PFSK-1 (cell line): Measurements from ENCODE around the gene IRAK1.

Source experiments
- FOXP2 ChIP-seq: optimal IDR thresholded peaks from 2 replicates; pipeline ENCODE3; 2011; ENCODE audit warnings: borderline replicate concordance, control low read depth, inconsistent platforms; ENCODE audit not compliant: insufficient read depth; ENCODE audit errors: extremely low read length, extremely low read depth
- POLR2AphosphoS5 ChIP-seq: IDR thresholded peaks from 2 replicates; pipeline ENCODE4 v1.6.1; 2012; ENCODE audit warnings: low read depth, mild to moderate bottlenecking, control low read depth, low read length, moderate library complexity
- REST ChIP-seq, 2 experiments: IDR thresholded peaks; 2 replicates each; pipeline versions ENCODE4 v1.6.1 to v1.8.0; 2011 to 2012; ENCODE audit warnings: low read depth in 2 of 2, low read length in 2 of 2, control low read depth in 1 of 2, inconsistent platforms in 1 of 2, mild to moderate bottlenecking in 1 of 2, moderate library complexity in 1 of 2; ENCODE audit not compliant: insufficient read depth in 1 of 2
- SIN3A ChIP-seq: IDR thresholded peaks from 2 replicates; pipeline ENCODE4 v1.6.1; 2012; ENCODE audit warnings: mild to moderate bottlenecking, low read length, moderate library complexity, borderline replicate concordance; ENCODE audit not compliant: insufficient read depth
- TAF1 ChIP-seq: IDR thresholded peaks from 2 replicates; pipeline ENCODE4 v1.6.1; 2012; ENCODE audit warnings: low read length, control low read depth, borderline replicate concordance; ENCODE audit not compliant: insufficient read depth

IRAK1 gene

GRCh38 chrX:153964105-153964504, 55.6 kb downstream of the IRAK1 start:
- no peak for TF ChIP-seq REST (IDR thresholded peaks at IDR 0.05; ENCODE audit: insufficient read depth in 1 of 2, low read depth in 2 of 2, low read length in 2 of 2)
- TF ChIP-seq POLR2AphosphoS5, result no peak
- TF ChIP-seq FOXP2, result no peak
- no peak for TF ChIP-seq TAF1
- TF ChIP-seq SIN3A, result no peak

GRCh38 chrX:153963546-153963945, 56.2 kb downstream of the IRAK1 start:
- TF ChIP-seq SIN3A (no peak), FOXP2 (no peak), REST (IDR thresholded peaks at IDR 0.05; ENCODE audit: insufficient read depth in 1 of 2, low read depth in 2 of 2, low read length in 2 of 2) (no peak), TAF1 (no peak), POLR2AphosphoS5 (no peak)

GRCh38 chrX:153961292-153961691, 58.4 kb downstream of the IRAK1 start:
- TF ChIP-seq POLR2AphosphoS5 (no peak), TAF1 (no peak), FOXP2 (no peak), REST (IDR thresholded peaks at IDR 0.05; ENCODE audit: insufficient read depth in 1 of 2, low read depth in 2 of 2, low read length in 2 of 2) (no peak), SIN3A (no peak)

- TF ChIP-seq POLR2AphosphoS5 (no peak), TAF1 (no peak), FOXP2 (no peak), REST (IDR thresholded peaks at IDR 0.05; ENCODE audit: insufficient read depth in 1 of 2, low read depth in 2 of 2, low read length in 2 of 2) (no peak), SIN3A (no peak)
Measured at GRCh38 chrX:153960786-153961185, 58.9 kb downstream of the IRAK1 start.
